Activated CD4-positive, alpha-beta T cell treated with anti-CD3 and anti-CD28 coated beads, Interleukin-2, amount 50 U/mL, for 1 hour (primary cell): ENCODE data around the gene FGGY.

Source experiments
- DNase-seq: peaks from one replicate; pipeline ENCODE4 v3.0.0-alpha.2; 2020

FGGY gene

DNA sequence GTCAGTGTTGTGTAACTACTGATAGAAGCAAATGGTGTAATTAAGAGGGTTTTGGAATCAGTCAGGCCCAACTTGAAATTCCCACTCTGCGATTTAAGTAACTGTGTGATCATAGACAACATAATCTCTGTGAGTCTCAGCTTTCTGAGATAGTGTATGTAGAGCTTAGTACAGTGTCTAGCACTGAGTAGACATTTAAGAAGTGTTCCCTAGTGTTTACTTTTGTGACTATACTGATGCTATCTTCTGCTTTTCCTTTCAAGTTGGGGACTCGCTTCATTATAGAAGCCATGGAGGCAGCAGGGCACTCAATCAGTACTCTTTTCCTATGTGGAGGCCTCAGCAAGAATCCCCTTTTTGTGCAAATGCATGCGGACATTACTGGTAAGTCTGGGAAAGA lies 370.1 kb downstream of the FGGY start:
- DNase-seq: no peak

DNA sequence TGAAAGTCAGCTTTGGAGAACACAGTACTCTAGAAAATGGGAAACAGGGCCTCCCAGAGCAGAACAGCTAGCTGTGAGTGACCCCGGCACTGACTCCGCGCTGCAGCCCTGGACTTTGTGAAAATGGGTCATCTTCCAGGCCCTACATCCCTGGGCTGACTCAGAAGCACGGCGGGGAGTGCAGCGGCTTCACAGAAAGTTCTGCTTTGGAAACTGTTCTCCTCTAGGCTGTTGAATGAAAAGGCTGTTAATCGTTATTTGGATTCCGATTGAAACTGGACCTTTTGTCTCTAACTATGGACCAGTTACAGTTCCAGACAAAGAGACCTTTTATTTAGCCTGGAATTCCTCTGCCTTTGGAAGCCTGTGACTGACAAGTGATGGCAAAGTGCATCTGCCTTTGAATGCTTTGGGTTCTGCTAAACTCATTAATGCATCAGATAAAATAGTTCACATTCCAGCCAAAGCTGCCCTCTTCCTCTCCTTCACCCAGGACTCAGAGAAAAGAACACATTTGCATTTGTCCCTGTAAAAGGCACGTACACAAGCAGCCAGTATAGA lies 372.9 kb downstream of the FGGY start:
- no peak for DNase-seq

DNA sequence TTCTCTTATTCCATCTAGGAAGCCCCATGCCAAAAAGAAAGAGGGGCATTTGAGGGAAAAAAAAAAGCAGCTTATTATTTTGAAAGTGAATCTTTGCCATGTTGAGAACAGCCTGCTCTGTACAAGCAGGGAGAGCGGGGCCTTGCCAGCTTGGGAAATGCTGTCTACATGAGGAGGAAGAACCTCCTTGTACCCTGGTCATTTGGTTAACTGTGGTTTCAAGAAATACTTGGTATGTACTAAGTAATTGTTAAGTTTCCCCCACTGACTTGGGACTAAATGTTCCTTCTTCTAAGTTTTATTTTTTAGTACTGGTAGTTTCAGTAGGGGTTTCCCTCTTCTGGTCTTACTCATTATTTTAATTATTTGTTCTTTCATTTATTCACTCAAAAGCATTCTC lies 373.8 kb downstream of the FGGY start:
- DNase-seq: no peak

DNA sequence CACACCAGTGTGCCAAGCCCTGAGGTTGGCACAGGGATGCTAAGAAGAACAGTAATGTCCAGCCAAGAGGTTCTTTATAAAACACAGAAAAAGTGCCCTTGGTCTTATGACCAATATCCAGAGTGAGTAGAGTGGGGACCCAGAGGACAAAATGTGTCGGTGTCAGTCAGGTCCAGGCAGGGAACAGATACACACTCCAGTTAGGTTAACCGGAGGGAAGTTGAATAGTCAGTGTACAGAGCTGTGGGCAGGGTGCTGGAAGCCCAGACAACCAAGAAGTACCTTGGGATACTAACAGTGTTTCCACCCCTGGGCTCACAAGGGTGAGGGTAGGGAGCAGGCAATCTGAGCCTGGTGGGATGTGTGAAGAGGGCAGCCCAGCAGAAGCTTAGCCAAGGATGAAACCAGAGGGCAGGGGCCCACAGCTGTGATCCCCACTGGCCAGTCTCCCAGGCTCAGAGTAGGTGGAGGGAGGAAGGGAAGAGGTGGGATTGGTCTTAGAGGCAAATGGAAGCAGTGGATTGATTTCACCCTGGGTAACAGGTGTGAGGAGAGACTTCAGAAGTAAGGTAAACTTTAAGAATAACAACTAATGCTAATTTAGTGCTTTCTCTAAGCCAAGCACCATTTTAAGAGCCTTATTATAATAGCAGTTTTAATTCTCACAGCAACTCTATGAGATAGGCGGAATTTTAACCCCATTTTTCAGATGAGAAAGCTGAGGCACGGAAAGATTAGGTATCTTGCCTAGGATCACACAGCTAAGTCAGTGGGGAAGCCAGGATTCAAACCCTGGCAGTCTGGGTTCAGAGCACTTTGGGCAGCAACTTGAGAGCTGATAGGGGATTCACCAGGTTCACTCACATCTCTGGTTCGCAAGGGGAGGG lies 374.4 kb downstream of the FGGY start:
- DNase-seq: no peak

DNA sequence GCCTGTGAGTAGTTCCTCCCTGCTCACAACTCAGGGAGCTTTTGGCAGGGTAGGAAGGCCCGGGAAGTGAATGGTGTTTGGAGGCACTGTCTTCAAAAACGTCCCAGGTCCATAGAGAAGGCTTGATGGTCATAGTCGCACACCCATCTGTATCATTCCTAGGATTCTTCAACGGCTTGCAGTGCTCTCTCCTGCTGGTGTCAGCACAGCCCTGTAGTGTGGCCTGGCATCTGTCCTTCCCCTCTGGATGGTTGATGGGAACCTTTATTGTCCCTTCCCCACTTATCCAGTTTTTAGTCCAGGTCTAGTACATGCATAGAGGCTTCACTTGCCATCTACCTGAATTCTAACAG lies 375.0 kb downstream of the FGGY start:
- no peak for DNase-seq

DNA sequence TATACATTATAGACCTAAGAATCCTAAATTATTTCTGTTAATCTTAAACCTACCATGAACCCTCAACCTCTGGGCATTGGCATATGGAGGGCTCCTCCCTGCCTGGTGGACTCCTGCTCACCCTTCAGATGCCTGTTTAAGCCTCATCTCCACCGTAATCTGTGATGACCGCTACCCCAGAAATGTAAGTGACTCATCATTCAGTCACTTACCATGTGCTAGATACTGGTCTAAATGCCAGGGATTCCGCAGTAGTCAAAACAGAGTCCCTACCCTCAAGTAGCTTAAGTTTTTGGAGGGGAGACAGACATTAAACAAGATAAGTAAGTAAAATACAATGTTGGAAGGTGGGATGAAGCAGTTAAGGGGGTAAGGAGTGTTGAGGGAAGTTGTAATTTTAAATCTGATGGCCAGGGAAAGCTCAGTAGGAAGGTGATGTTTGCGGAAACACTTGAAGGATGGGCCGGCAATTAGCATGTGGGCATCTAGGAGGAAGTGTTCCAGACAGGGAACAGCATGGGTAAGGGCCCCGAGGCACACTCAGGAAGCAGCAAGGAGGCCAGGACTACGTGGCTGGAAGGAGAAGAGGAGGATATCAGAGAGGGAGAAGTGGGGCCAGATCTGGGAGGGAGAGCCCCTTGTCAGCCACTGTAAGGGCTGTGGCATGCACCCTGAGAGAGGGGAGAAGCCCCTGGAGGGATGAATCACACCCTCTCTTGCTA lies 376.1 kb downstream of the FGGY start:
- DNase-seq: no peak

DNA sequence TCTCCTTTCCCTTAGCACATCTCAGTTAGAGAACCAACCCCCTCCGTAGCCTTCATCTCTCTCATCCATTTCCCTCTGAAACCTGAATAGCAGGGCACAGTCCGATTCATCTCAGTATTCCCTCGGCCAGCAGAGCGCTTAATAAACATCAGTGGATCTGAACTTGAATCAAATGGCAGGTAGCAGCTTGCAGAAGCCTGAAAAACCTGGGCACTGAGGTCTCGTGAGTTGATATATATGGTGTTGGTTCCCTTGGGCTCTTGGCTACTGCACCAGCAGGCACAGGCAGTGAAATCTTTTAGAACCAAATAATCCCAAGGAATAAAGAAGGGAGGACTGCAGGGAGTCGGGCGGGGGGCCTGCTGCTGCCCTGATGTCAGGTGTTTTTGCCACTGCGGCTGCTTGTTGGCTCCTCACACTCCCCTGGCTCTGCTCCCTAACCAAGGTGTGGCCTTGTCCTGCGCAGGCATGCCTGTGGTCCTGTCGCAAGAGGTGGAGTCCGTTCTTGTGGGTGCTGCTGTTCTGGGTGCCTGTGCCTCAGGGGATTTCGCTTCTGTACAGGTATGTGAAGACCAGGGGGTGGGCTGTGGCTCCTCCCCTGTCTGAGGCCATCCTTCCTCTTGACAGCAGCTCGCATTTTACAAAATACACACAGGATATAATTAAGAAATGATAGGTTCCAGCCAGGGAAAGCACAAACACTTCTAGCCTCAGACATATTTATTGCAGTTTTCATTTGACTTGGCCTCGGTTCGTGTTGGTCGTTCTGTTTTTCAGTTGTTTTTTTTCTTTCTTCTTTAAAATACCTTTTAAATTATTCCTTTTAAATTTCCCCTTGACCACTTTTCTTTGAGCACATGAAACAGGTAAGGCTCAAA lies 376.9 kb downstream of the FGGY start:
- DNase-seq: no peak

DNA sequence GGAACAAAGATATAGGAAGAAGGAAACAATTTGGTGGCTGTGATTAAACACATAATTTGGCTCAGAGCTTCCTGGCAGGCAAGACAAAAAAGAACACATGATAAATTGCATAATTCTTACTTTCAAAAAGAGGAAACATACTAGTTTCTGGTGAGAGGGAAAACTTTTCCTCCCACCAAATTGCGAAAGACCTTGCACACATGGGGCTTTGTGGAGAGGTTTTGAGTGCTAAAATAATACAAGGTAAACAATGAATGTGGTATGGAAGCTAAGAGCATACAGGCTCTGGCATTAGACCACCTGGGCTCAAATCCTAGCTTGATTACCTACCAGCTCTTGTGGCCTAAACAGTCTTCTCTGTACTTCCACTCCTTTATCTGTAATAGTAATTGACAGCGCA lies 377.7 kb downstream of the FGGY start:
- no peak for DNase-seq

DNA sequence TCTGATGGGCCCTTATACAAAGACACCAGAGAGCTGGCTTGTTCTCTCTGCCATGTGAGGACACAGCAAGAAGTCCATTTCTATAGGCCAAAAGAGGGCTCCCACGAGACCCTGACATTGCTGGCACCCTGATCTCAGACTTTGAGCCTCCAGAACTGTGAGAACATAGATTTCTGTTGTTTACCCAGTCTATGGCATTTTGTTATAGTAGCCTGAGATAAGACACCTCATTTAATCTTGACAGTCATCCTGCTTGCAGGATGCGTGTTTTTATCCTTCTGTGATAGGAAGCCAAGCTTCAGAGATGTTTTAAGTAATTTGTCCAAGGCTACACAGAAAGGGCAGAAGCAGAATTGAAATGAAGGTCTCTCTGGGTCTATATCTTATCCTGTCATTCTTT lies 379.0 kb downstream of the FGGY start:
- DNase-seq: no peak

DNA sequence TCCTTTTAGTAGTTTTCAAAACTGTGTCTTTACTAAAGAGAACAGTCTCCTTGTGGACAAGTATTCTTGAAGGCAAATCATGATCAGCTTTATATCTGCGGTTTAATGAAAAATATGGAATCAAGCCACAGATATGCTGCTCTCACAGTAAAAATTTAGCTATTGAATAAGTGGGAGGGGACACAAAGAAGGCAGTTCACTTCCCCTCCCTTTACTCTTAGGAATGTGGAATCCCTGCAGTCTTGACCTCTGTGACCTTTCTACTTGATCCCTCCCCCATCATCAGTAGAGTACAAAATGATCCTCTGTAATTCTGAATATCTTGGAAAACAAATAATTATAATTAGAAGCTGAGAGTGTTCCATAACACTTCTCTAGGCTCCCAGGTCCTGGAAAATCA lies 381.1 kb downstream of the FGGY start:
- DNase-seq: no peak

DNA sequence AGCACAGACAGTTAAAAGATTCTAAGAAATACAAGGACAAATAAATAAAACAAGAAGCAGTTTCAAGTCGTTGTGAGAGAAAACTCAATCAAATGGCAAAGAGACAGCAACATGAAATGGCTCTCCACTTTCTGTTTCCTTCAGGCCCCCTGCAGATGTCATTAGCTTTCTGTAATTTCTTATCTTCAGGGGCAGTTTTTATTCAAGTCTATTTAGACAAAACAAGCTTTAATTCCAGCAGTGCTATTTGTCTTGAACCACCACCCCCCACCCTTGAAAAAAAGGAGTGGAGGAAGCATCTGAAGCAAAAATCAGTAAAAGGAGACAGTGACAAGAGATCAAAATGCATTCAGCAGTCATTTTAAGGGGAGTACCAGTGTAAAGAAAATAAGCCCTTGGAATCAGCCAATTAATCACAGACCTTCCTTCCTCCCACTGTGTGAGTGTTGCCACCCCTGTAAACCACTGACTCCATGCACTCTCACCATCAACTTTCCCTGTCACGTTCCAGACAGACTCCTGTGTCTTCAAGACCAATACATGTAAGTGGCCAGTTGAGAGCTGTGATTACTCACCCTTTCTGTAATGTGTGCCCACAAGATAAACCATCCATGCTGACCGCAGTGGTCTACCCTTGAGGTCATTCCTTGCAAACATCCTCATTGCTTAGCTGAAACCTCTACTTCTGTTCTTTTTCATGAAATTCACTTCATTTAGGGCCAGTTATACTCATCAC lies 381.8 kb downstream of the FGGY start:
- no peak for DNase-seq

DNA sequence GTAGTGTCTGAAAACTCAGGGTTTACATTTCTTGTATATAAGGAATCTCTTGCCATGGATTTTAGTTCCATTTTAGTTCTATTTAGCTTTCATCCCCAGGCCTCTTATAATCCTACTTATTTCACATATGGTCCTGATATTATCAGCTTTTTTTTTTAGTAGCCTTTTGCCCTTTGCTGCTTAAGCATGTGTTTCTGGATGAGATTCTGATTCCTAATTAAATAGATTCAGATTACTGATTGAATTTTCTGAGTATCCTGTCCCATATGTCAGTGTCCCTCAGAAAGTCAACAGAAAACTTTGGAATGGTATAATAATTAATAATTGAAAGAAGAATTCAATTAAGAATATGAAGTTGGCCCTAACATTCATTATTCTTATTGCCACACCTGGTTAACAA lies 383.1 kb downstream of the FGGY start:
- no peak for DNase-seq

DNA sequence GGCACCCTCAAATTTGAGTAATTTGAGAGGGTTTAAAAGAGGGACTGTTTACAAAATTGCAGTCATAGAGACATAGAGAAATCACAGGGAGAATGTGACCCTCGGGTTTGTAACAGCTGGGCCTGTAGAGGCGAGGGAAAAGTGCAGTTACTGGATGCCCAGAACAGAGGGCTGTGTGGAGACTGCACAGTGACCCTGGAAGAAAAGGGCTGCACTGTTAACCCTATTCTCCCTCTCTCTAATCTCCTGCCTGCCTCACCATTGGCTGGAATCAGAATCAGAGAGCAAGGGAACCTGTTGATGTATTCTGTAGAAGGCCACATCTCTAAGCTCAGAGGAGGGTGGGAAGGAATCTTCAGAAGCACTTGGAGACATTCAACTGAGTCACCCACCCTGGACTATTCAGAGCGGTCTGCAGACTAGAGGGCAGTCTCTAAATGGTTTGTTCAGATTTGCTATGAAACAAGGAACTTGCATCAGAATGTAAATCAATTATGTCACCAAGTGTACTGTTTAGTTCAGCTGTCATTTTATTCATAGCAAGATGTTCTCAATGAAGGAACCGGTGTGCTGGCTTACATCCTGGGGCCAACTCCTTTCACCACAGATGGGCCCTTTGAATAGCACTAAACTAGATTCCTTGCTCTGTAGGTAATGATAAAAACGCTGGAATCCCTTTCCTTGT lies 385.6 kb downstream of the FGGY start:
- no peak for DNase-seq

DNA sequence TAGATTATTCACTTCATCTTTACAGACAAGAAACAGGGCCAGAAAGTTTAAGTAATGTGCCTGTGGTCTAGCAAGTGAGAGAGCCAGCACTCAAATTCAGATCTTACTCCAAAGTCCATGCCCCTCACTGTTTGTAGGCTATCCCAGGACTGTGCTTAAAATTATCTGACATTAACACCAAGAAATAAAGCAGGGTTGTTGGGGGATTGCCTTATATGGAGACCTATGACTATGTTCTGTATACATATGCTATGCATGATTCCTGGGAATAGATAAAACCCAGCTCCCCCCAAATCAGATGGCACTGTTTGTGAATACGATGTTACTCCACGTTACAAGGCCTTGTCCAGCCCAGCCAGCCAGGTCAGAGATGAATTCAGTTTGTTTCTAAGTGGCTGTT lies 386.3 kb downstream of the FGGY start:
- no peak for DNase-seq

DNA sequence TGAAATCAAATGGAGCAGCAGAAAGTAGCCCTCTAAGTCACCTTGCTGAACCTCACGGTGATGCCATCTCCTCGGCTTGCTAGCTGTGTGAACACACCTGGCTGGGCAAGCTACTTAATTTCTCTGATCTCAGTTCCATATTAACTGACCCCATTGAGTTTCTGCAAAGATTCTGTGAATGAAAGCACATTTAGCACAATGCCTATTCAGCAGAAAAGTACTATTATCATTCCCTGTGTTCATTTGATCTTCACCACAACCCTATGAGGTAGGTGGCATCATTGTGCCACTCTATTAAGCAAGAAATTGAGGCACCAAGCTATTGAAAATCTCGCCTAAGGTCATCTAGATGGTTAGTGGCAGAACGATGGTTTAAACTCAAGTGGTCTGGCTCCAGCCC lies 387.8 kb downstream of the FGGY start:
- no peak for DNase-seq

DNA sequence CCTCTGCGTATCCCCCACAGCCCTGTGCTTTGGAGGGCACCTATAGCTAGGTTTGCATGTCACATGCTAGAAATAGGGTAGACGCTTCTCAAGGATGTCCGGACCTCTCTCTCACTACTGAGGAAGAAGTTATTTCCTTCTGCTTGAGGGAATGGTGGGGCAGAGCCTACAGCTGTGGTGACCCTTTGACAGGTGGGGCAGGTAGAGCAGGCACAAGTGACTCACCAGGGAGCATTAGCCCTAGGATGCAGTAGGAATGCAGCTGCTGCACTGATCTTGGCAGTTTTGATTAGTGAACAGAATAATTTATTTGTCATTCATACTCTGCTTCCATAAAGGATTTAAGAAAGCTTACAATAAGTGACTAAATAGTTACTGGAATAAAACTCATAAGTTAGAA lies 388.2 kb downstream of the FGGY start:
- DNase-seq: no peak

DNA sequence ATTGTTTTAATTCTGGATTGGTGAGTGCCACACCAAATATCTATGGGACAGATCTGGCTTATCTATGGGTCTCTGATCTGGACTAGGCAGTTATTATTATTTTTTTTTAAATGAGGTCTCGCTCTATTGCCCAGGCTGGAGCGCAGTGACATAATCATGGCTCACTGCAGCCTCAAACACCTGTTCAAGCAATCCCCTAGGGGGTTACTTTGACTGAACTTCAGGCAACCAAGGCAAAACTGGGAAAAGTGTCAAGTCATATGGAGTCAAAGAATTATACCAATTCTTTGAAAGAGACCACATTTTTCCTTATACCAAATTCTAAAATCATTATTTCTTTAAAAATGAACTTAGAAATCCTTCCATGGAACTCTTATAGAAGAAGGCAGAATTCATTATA lies 388.8 kb downstream of the FGGY start:
- DNase-seq: no peak

DNA sequence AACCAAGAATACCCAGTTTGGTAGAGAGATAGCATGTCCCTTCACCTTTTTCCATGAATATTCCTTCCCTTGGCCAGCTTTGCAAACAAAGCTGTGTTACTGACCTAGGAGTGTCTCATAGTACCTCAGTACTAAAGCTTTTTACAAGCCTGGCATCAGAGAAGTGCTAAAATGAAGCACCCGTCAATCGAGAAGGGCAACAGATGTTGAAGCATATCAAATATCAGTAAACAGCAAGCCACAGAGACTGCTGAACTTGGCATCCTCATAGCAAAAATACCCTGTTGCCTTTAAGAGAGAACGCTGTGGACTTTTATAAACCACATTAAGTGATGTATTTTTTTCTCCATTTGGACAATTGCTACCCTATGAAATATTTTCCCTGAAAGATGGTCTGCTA lies 389.3 kb downstream of the FGGY start:
- DNase-seq: no peak

DNA sequence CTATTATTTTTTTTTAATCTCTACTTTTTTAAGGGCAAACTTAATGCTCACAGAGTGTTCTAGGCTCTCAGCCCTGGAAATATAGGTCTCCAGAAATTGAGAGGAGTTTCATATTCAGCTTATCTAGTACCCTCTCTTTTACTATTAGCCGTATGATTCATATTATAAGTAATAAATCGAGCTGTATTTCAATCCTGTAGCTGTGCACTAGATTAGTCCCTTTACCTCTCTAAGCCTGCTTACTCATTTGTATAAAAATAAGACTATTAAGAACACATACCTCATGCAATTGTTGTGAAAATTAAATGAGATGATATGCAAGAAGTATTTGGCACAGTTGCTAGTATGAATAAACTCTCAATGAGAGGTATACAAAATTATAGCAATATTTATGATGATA lies 389.7 kb downstream of the FGGY start:
- no peak for DNase-seq

DNA sequence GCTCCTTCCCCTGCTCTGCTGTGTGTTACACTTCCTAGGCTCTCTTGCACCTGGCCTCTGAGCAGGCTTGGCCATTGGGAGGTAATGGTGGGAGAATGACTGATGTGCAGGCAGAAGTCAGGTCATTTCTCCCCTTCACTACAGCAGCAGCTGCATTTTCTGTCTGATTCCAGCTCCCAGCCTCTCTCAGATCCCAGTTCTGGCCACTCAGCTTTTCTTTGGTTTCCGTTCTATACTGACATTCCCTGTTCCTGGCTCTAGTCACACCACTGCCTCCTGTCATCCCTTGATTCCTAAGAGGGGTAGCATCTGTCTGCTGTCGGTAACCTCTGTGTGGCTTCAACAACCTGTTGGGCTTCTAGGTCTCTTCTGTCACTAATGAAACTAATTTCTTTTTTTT lies 390.2 kb downstream of the FGGY start:
- no peak for DNase-seq

DNA sequence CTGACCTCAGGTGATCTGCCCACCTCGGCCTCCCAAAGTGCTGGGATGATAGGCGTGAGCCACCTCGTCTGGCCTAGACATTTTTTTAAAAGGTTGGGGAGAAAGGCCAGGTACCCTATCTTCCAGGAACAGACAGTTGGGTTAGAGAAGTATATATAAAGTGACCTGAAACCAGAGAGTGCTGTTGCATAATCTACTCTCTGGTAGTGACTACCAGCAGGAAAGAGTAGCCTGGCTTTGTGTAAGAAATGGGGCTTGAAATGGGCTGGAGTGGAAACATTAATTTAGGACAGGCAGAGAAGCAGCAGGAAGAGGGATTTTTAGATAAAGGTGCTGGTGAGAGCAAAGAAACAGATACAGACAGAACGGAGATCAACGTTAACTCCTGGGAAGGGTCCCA lies 392.1 kb downstream of the FGGY start:
- no peak for DNase-seq

DNA sequence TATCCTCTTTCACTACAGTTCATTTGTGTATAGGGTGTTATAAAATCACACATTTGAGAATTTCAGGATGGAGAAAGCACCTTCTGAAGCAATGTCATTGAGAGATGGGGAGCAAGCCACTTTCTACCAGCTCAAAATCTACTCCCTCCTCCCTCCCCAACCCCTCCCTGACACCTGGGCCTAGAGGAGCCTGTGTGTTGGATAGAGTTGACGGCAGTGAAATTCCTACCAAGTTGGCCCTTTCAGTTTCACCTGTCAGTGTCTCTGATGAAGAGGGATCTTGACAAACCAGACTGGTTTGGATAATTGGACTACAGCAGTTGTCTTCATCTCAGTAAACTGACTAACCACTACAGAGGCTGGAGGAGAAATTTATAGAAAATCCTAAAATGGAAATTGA lies 392.8 kb downstream of the FGGY start:
- no peak for DNase-seq
